ENCODE results near the gene KIAA0753. TPM values are rescaled to one million over a fixed set of nuclear protein-coding genes. Genes with fewer than 3 reads are reported as not detected.

KIAA0753 gene
- total RNA-seq, 6 experiments from 2014 or later: 3.7 to 6.5 (median 4.9) TPM

GRCh38 chr17:6531575-6531974 lies 108.9 kb downstream of the KIAA0753 start:
- Histone ChIP-seq H3K27me3 (no peaks in the 10 kb centered on the region), H3K27ac (no peak overlapping the region), H3K36me3 (no peaks in the 10 kb centered on the region), H3K9me3 (no peaks in the 10 kb centered on the region), H3K4me3 (no peak overlapping the region), H3K4me1 (no peaks in the 10 kb centered on the region)
- no peak for DNase-seq
- no peak for ATAC-seq
- intact Hi-C loops (cut with DNase I): no loop called here
- TF ChIP-seq, protein P1, sequence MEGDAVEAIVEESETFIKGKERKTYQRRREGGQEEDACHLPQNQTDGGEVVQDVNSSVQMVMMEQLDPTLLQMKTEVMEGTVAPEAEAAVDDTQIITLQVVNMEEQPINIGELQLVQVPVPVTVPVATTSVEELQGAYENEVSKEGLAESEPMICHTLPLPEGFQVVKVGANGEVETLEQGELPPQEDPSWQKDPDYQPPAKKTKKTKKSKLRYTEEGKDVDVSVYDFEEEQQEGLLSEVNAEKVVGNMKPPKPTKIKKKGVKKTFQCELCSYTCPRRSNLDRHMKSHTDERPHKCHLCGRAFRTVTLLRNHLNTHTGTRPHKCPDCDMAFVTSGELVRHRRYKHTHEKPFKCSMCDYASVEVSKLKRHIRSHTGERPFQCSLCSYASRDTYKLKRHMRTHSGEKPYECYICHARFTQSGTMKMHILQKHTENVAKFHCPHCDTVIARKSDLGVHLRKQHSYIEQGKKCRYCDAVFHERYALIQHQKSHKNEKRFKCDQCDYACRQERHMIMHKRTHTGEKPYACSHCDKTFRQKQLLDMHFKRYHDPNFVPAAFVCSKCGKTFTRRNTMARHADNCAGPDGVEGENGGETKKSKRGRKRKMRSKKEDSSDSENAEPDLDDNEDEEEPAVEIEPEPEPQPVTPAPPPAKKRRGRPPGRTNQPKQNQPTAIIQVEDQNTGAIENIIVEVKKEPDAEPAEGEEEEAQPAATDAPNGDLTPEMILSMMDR (IDR thresholded peaks at IDR 0.05): no peak
- no peak for TF ChIP-seq POLR2A (IDR thresholded peaks at IDR 0.05)
- 53% methylated on average over 3 of the region's 7 CpGs for WGBS (ENCODE audit: insufficient coverage, low coverage, low lambda C conversion rate, missing lambda C conversion rate)

DNA sequence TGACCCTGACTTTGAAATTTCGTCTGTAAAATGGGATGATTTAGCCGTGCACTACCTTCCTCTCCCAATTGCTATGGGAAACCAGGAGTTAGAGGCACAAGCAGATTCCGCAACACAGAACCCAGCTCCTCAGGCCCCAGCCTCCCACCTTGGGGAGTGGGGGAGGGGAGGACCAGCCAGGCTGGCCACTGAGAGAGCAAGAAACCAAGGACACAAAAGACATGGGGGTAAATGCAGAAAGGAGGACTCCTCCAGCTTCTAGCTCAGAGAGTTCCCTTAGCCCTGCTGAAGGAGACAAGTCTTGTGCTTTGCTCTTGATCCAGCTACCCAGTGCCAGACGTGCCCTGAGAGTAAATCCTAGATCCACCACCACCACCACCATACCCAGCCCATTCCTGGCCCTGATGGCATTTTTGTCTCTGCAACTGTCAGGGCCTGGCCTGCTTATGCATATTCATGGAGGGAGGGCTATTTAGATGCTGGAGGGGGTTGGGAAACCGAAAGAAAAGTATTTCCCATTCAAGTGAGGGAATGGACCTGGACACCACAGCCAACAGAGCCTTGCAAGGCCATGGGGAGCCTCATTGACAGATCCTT lies 110.1 kb downstream of the KIAA0753 start:
- Histone ChIP-seq H3K27ac (no peak overlapping the region), H3K9me3 (no peaks in the 10 kb centered on the region), H3K36me3 (no peaks in the 10 kb centered on the region), H3K4me1 (no peaks in the 10 kb centered on the region), H3K4me3 (no peak overlapping the region), H3K27me3 (no peaks in the 10 kb centered on the region)
- WGBS (ENCODE audit: insufficient coverage, low coverage, low lambda C conversion rate, missing lambda C conversion rate): 75% methylated on average over 2 of the region's 5 CpGs
- ATAC-seq (no peak), DNase-seq (no peak)
- TF ChIP-seq POLR2A (IDR thresholded peaks at IDR 0.05): no peak
- TF ChIP-seq, protein P1 (IDR thresholded peaks at IDR 0.05): no peak
- intact Hi-C loops (cut with DNase I): no loop called here

- Histone ChIP-seq H3K9me3 (no peaks in the 10 kb centered on the region), H3K27ac (no peak overlapping the region), H3K27me3 (no peaks in the 10 kb centered on the region), H3K4me1 (no peaks in the 10 kb centered on the region), H3K4me3 (no peak overlapping the region), H3K36me3 (no peaks in the 10 kb centered on the region)
- intact Hi-C loops (cut with DNase I): no loop called here
- 82% methylated on average over 2 of the region's 3 CpGs for WGBS (ENCODE audit: insufficient coverage, low coverage, low lambda C conversion rate, missing lambda C conversion rate)
- DNase-seq (no peak), ATAC-seq (no peak)
- TF ChIP-seq POLR2A (IDR thresholded peaks at IDR 0.05): no peak
- TF ChIP-seq, protein P1 (IDR thresholded peaks at IDR 0.05): no peak
Observed at GRCh38 chr17:6528557-6528956, 112.0 kb downstream of the KIAA0753 start.

Small RNA genes lying within 50 kb of the gene (microRNA-seq; reads per million reads assigned to microRNA genes)
- gene MIR4520-1 (0 reads per million in 2 donors), gene MIR4520-2 (0 reads per million in 2 donors)

Small RNA genes lying within 50 kb of the gene (small RNA-seq; reads per million reads assigned to genes)
- gene MIR4520-1 (0 reads per million in 2 experiments), gene RNA5SP435 (2.7 to 5.9 reads per million in 2 experiments)

Other genes starting within 250 kb of the KIAA0753 start
- not detected for gene AIPL1, start 205.6 kb downstream of the KIAA0753 start, total RNA-seq
- gene PIMREG, start 196.3 kb downstream of the KIAA0753 start, total RNA-seq: under 1 TPM in 2 of 6 experiments, not detected in 4; 0.18 to 0.37 TPM
- gene PITPNM3, start 84.2 kb downstream of the KIAA0753 start, total RNA-seq: 1 to 10 TPM in 5 of 6 experiments, under 1 TPM in 1; 0.91 to 3.8 (median 1.2) TPM
- gene TXNDC17, start 349 bp upstream of the KIAA0753 start, total RNA-seq: 100 to 1,000 TPM in 2 of 6 experiments, 10 to 100 TPM in 4; 50.4 to 204 (median 72.1) TPM
- gene MED31, start 10.9 kb upstream of the KIAA0753 start, total RNA-seq: 10 to 100 TPM in 2 of 6 experiments, 1 to 10 TPM in 4; 3.5 to 10.7 (median 7.4) TPM
- 1 to 10 TPM; 1.2 to 4.0 (median 1.9) TPM for gene C17orf100, start 11.1 kb upstream of the KIAA0753 start, total RNA-seq
- gene SLC13A5, start 72.7 kb upstream of the KIAA0753 start, total RNA-seq: 100 to 1,000 TPM; 142 to 383 (median 264) TPM
- 10 to 100 TPM; 15.9 to 76.8 (median 42.7) TPM for gene XAF1, start 115.3 kb upstream of the KIAA0753 start, total RNA-seq
- 1 to 10 TPM in 1 of 6 experiments, under 1 TPM in 4, not detected in 1; 0.33 to 1.2 (median 0.49) TPM for gene FBXO39, start 135.5 kb upstream of the KIAA0753 start, total RNA-seq
- not detected for gene TEKT1, start 191.0 kb upstream of the KIAA0753 start, total RNA-seq